Measurements from ENCODE around the gene ULBP1.

DNA sequence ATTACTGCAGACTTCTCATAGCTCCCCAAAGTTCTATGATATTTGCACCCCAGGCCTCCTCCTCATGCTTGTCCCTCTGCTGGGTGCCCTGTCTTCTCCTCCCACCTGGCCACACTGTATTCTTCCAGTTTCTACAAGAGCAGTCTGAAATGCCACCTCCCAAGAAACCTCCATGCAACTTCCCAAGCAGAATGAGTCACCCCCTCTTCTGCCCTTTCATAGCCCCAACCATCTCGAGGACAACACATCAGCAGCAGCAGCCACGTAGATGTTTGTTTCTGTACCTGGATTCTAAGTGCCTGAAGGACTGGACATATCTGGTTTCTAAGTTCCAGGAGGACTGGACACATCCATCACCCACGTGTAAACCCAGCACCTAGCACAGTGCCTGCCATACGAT is 28.5 kb upstream of the ULBP1 start:
- TF ChIP-seq, protein P1, sequence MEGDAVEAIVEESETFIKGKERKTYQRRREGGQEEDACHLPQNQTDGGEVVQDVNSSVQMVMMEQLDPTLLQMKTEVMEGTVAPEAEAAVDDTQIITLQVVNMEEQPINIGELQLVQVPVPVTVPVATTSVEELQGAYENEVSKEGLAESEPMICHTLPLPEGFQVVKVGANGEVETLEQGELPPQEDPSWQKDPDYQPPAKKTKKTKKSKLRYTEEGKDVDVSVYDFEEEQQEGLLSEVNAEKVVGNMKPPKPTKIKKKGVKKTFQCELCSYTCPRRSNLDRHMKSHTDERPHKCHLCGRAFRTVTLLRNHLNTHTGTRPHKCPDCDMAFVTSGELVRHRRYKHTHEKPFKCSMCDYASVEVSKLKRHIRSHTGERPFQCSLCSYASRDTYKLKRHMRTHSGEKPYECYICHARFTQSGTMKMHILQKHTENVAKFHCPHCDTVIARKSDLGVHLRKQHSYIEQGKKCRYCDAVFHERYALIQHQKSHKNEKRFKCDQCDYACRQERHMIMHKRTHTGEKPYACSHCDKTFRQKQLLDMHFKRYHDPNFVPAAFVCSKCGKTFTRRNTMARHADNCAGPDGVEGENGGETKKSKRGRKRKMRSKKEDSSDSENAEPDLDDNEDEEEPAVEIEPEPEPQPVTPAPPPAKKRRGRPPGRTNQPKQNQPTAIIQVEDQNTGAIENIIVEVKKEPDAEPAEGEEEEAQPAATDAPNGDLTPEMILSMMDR (optimal IDR thresholded peaks at IDR 0.05 in 1 of 3, IDR thresholded peaks at IDR 0.05 in 1 of 3, conservative IDR thresholded peaks at IDR 0.05 in 1 of 3; ENCODE audit: extremely low read depth in 1 of 3, insufficient read depth in 2 of 3, low read length in 3 of 3): no peak
- no peak for TF ChIP-seq EZH2 (IDR thresholded peaks at IDR 0.05; ENCODE audit: low read length)
